ENCODE data around the gene XRCC4. TPM values are rescaled to one million over a fixed set of nuclear protein-coding genes. Genes with fewer than 3 reads are reported as not detected.
"Not testable (repeated sequence)": the region's sequence is repeated elsewhere in the genome, so short reads cannot be mapped to it uniquely, and the experiment has no call there.

Gene XRCC4
- total RNA-seq, 1 donor from 2014 or later: 10.2 TPM

DNA sequence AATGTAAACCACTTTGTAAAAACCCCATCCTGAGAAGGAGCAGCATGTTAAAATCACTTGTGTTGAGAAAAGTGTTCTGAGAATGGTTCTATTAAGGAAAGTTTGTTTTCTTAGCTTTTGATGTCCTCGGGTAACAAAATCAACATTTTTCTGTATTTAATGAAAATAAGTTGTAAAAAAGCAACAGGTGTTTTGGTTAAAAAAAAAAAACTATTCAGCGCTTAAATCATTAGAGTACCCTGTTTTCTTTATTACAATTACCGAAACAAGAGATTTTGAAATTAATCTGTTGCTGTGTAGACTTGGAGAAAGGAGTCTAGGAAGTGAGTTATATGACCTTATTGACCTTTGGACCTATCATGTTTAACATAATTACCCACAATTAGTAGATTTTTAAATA, 167.7 kb downstream of the XRCC4 start:
- H3K4me1 Mint-ChIP-seq (ENCODE audit: low read depth): no peaks in the 10 kb centered on the region
- intact Hi-C loops (cut with micrococcal nuclease): no loop called here
- DNase-seq (ENCODE audit: low spot score): no peak
- no peak overlapping the region for H3K27ac Mint-ChIP-seq
- no peaks in the 10 kb centered on the region for H3K27me3 Mint-ChIP-seq (ENCODE audit: insufficient read depth)
- H3K4me3 Mint-ChIP-seq: no peak overlapping the region
- no peaks in the 10 kb centered on the region for H3K36me3 Mint-ChIP-seq (ENCODE audit: low read depth)
- H3K9me3 Mint-ChIP-seq: no peaks in the 10 kb centered on the region

DNA sequence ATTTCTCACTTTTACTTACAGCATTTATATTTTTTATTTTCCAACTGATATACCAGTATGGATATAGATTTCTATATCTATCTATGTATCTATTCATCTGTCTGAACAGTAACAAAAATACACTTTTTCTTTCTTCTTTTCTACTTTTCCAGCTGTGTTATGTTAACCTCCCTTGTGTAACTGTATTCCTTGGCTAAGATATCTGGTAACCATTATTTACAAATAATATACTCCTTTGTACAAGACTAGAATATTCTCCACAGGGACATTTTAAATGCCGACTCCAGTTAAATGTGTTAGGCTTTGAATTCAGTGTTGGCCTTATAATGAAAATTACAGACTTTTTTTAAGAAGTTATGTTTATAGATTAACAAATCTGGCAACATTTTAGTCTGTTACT, 168.7 kb downstream of the XRCC4 start:
- Mint-ChIP-seq H3K27me3 (ENCODE audit: insufficient read depth) (no peaks in the 10 kb centered on the region), H3K27ac (no peak overlapping the region), H3K36me3 (ENCODE audit: low read depth) (no peaks in the 10 kb centered on the region), H3K4me1 (ENCODE audit: low read depth) (no peaks in the 10 kb centered on the region), H3K4me3 (no peak overlapping the region), H3K9me3 (no peaks in the 10 kb centered on the region)
- intact Hi-C loops (cut with micrococcal nuclease): no loop called here
- DNase-seq (ENCODE audit: low spot score): no peak

DNA sequence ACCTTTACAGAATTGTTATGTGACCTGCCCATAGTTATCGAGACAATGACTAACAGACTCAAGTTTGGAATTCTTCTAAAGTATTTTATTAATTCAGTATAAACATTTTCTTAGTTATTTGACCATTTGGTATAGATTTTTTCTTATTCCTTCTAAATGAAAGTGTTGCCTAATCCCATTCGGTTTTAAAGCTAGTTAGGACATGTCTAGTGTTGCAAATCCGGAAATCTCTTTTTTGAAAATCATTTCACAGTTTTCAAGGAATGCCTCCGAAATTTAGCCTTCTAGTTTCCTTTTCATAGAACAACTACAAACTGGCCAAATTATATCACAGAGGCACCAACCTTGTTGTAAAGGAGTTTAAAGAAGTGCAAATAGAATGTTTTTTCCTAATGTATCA, 171.8 kb downstream of the XRCC4 start:
- H3K4me3 Mint-ChIP-seq: no peak overlapping the region
- intact Hi-C loops (cut with micrococcal nuclease): no loop called here
- no peaks in the 10 kb centered on the region for H3K9me3 Mint-ChIP-seq
- H3K4me1 Mint-ChIP-seq (ENCODE audit: low read depth): no peaks in the 10 kb centered on the region
- no peak for DNase-seq (ENCODE audit: low spot score)
- no peaks in the 10 kb centered on the region for H3K36me3 Mint-ChIP-seq (ENCODE audit: low read depth)
- no peak overlapping the region for H3K27ac Mint-ChIP-seq
- no peaks in the 10 kb centered on the region for H3K27me3 Mint-ChIP-seq (ENCODE audit: insufficient read depth)

- Mint-ChIP-seq H3K4me1 (ENCODE audit: low read depth) (no peaks in the 10 kb centered on the region), H3K4me3 (no peak overlapping the region), H3K9me3 (no peaks in the 10 kb centered on the region), H3K27me3 (ENCODE audit: insufficient read depth) (no peaks in the 10 kb centered on the region), H3K36me3 (ENCODE audit: low read depth) (no peaks in the 10 kb centered on the region), H3K27ac (no peak overlapping the region)
- no peak for DNase-seq (ENCODE audit: low spot score)
- intact Hi-C loops (cut with micrococcal nuclease): no loop called here
Measured at GRCh38 chr5:83251849-83252248, 174.5 kb downstream of the XRCC4 start.

- intact Hi-C loops (cut with micrococcal nuclease): no loop called here
- no peaks in the 10 kb centered on the region for H3K36me3 Mint-ChIP-seq (ENCODE audit: low read depth)
- no peak for DNase-seq (ENCODE audit: low spot score)
- H3K4me1 Mint-ChIP-seq (ENCODE audit: low read depth): no peaks in the 10 kb centered on the region
- no peaks in the 10 kb centered on the region for H3K9me3 Mint-ChIP-seq
- no peak overlapping the region for H3K27ac Mint-ChIP-seq
- no peaks in the 10 kb centered on the region for H3K27me3 Mint-ChIP-seq (ENCODE audit: insufficient read depth)
- H3K4me3 Mint-ChIP-seq: no peak overlapping the region
Measured at GRCh38 chr5:83253720-83254119, 176.4 kb downstream of the XRCC4 start.

DNA sequence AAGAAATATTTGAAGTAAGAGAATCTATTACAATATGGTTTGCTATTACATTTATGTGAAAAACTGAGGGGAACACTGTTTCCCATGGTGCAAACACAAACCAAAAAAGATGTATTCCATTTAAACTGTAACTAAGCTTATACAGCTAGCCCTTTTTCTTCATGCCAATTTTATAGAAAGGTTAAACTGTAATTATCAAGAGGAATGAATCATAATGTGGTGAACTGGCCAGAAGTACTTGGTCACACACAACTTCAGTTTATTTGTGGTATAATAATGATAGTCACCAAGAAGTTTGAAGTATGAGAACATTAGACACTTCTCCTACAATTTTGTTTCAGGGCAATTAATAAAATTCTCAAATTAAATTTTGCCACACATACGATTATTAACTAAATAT, 177.9 kb downstream of the XRCC4 start:
- no peak for DNase-seq (ENCODE audit: low spot score)
- H3K4me3 Mint-ChIP-seq: no peak overlapping the region
- no peak overlapping the region for H3K27ac Mint-ChIP-seq
- no peaks in the 10 kb centered on the region for H3K36me3 Mint-ChIP-seq (ENCODE audit: low read depth)
- intact Hi-C loops (cut with micrococcal nuclease): no loop called here
- no peaks in the 10 kb centered on the region for H3K27me3 Mint-ChIP-seq (ENCODE audit: insufficient read depth)
- no peaks in the 10 kb centered on the region for H3K9me3 Mint-ChIP-seq
- no peaks in the 10 kb centered on the region for H3K4me1 Mint-ChIP-seq (ENCODE audit: low read depth)

DNA sequence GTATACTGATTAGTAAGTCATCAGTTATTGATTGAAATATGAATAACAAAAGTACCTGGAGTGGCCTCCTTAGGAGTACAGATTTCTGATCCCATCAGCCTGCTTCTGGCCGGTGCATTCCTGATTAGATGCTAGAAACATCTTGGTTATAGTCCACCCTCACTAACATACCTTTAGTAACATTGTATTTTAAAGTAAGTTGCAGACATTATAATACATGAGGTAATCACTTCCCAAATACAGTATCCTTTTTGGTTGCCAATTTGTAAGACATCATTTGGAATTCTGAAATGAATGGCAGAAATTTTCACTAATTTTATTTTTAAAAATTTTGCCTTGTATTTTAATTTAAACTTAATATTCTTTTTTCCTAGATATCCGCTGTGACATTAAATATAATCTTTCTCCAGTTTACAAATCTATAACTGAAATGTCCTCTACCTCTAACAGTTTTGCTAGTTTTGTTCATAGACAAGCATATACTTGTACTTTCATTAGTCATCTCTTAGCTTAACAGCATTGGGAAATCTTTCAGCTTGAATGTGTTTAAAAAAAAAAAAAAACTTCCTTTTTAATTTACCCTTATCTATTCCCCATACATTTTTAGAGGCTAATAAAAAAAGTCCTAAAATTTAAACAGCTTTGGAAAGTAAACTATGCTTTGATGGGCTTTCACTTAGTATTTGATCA, 178.9 kb downstream of the XRCC4 start:
- Mint-ChIP-seq H3K4me3 (no peak overlapping the region), H3K27ac (no peak overlapping the region), H3K4me1 (ENCODE audit: low read depth) (no peaks in the 10 kb centered on the region), H3K27me3 (ENCODE audit: insufficient read depth) (no peaks in the 10 kb centered on the region), H3K9me3 (no peaks in the 10 kb centered on the region), H3K36me3 (ENCODE audit: low read depth) (no peaks in the 10 kb centered on the region)
- intact Hi-C loops (cut with micrococcal nuclease): no loop called here
- no peak for DNase-seq (ENCODE audit: low spot score)

GRCh38 chr5:83257684-83258083, 180.3 kb downstream of the XRCC4 start:
- DNase-seq (ENCODE audit: low spot score); H3K36me3 Mint-ChIP-seq (ENCODE audit: low read depth); intact Hi-C loops (cut with micrococcal nuclease); H3K4me3 Mint-ChIP-seq; H3K27ac Mint-ChIP-seq; H3K4me1 Mint-ChIP-seq (ENCODE audit: low read depth); H3K27me3 Mint-ChIP-seq (ENCODE audit: insufficient read depth); H3K9me3 Mint-ChIP-seq: not testable (repeated sequence)

DNA sequence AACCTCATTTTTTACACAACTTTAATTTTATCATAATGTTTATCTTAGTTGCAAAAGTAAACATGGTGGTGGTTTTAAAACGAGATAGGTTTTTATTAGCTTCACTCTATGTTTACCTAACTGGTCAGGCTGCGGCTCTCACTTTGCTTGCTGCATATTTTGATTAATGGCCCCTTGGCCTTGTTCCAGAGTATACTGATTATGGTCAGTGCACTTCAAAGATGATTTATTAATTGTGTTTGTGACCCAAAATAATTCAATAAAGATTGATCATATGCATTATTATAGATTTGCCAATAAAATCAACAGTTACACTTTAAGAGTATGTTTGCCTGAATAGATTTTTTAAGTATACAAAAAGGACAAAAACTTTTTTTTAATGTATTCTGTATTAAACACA, 188.0 kb downstream of the XRCC4 start:
- intact Hi-C loops (cut with micrococcal nuclease): no loop called here
- Mint-ChIP-seq H3K4me1 (ENCODE audit: low read depth) (no peaks in the 10 kb centered on the region), H3K9me3 (no peaks in the 10 kb centered on the region), H3K36me3 (ENCODE audit: low read depth) (no peaks in the 10 kb centered on the region), H3K27ac (no peak overlapping the region), H3K4me3 (no peak overlapping the region), H3K27me3 (ENCODE audit: insufficient read depth) (no peaks in the 10 kb centered on the region)
- no peak for DNase-seq (ENCODE audit: low spot score)

DNA sequence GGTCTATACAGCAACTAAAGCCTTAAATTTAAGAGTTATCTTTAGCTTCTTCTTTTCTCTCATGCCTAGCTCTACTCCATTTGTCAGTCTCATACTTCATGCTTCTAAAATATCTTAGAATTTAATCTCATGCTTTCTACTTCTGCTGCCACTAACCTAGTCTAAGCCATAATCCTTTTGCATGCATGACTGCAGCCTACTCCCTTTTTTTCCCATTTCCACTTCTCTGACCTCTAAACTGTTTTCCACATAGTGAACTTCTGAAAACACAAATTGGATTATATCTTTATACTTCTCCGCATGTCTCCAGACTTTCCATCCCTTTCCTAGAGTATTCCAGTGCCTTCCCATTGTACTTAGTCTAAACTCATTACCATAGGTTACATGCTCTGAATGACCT, 193.0 kb downstream of the XRCC4 start:
- Mint-ChIP-seq H3K4me3 (no peak overlapping the region), H3K4me1 (ENCODE audit: low read depth) (no peaks in the 10 kb centered on the region), H3K27ac (no peak overlapping the region), H3K36me3 (ENCODE audit: low read depth) (no peaks in the 10 kb centered on the region), H3K27me3 (ENCODE audit: insufficient read depth) (no peaks in the 10 kb centered on the region), H3K9me3 (peaks cover 5% of the 10 kb centered on the region)
- intact Hi-C loops (cut with micrococcal nuclease): no loop called here
- no peak for DNase-seq (ENCODE audit: low spot score)

- no peak for DNase-seq (ENCODE audit: low spot score)
- H3K36me3 Mint-ChIP-seq (ENCODE audit: low read depth): no peaks in the 10 kb centered on the region
- no peak overlapping the region for H3K27ac Mint-ChIP-seq
- H3K4me1 Mint-ChIP-seq (ENCODE audit: low read depth): no peaks in the 10 kb centered on the region
- no peak overlapping the region for H3K4me3 Mint-ChIP-seq
- H3K9me3 Mint-ChIP-seq: peaks cover 5% of the 10 kb centered on the region
- intact Hi-C loops (cut with micrococcal nuclease): no loop called here
- no peaks in the 10 kb centered on the region for H3K27me3 Mint-ChIP-seq (ENCODE audit: insufficient read depth)
Measured at GRCh38 chr5:83277154-83277553, 199.8 kb downstream of the XRCC4 start.

DNA sequence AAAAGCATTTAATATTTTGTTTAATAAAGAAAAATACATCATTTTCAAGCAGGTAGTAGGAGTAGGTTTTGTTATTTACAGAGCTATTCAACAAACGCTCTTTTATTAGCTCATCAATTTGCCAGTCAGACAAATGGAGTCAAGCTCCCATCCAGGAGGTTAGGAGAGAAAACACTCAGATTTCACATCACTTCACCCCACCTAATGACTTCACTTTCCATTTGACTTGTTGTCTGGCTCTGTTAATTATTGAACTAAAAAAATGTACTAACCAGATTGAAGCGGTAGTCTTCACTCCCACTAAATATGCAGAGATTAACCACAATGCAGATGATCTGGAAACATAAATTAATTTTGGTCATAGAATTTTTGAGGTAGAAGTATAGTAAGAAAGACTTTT, 200.6 kb downstream of the XRCC4 start:
- no peaks in the 10 kb centered on the region for H3K36me3 Mint-ChIP-seq (ENCODE audit: low read depth)
- no peak for DNase-seq (ENCODE audit: low spot score)
- H3K27me3 Mint-ChIP-seq (ENCODE audit: insufficient read depth): no peaks in the 10 kb centered on the region
- H3K4me1 Mint-ChIP-seq (ENCODE audit: low read depth): no peaks in the 10 kb centered on the region
- H3K9me3 Mint-ChIP-seq: peaks cover 5% of the 10 kb centered on the region
- H3K27ac Mint-ChIP-seq: no peak overlapping the region
- H3K4me3 Mint-ChIP-seq: no peak overlapping the region
- intact Hi-C loops (cut with micrococcal nuclease): no loop called here

DNA sequence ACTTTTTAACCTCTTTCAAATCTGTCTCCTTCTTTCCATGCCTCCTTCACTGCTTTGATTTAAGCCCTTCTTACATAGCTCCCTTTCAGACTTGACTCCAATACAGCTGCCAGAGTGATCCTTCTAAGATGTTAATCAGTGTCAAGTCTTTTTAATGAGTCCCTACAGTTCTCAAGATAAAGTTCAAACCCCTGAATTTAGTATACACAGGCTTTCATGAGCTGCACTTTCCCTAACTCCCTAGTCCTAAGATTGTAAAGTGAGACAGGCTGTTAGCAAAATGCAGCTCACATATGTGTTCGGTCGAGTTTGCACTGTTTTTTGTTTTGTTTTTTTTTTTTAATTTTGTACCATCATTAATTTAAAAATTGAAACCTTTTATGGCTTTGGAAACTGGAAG, 203.8 kb downstream of the XRCC4 start:
- Mint-ChIP-seq H3K27me3 (ENCODE audit: insufficient read depth) (peaks cover 2% of the 10 kb centered on the region), H3K27ac (no peak overlapping the region), H3K36me3 (ENCODE audit: low read depth) (no peaks in the 10 kb centered on the region), H3K4me3 (no peak overlapping the region), H3K9me3 (peaks cover 2% of the 10 kb centered on the region), H3K4me1 (ENCODE audit: low read depth) (no peaks in the 10 kb centered on the region)
- intact Hi-C loops (cut with micrococcal nuclease): no loop called here
- DNase-seq (ENCODE audit: low spot score): no peak

DNA sequence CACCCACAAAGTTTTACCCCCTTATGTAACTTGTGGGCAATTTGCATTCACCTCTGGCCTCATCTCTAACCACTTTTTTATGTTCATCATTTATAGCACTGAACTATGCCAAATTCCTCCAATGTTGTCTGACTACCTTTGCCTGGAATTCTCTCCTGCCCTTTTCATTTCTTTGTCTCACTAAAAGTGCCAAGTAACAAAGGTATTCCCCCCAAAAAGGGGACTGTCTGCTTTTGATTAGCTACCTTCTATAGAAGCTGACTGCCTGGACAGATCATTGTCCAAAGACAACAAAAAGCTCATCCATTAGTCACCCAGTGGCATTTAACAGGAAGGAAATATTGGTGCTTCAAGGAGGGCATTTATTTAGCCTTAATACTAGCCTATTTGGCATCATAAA, 204.3 kb downstream of the XRCC4 start:
- H3K27ac Mint-ChIP-seq: no peak overlapping the region
- intact Hi-C loops (cut with micrococcal nuclease): no loop called here

More for the DNA sequence above, 204.3 kb downstream of the XRCC4 start:
- no peak for DNase-seq (ENCODE audit: low spot score)
- no peaks in the 10 kb centered on the region for H3K4me1 Mint-ChIP-seq (ENCODE audit: low read depth)
- H3K36me3 Mint-ChIP-seq (ENCODE audit: low read depth): no peaks in the 10 kb centered on the region
- no peak overlapping the region for H3K4me3 Mint-ChIP-seq
- H3K27me3 Mint-ChIP-seq (ENCODE audit: insufficient read depth): peaks cover 3% of the 10 kb centered on the region
- H3K9me3 Mint-ChIP-seq: peaks cover 3% of the 10 kb centered on the region
